ENCODE results near the gene KRTAP10-12. TPM values are rescaled to one million over a fixed set of nuclear protein-coding genes. Genes with fewer than 3 reads are reported as not detected.

KRTAP10-12 gene
- total RNA-seq, 1 donor from 2014 or later = not detected

GRCh38 chr21:44697811-44698734, 1.1 kb downstream of the KRTAP10-12 start:
- no peaks in the 10 kb centered on the region for H3K27me3 ChIP-seq
- peak in 1 of 2 donors; percentile 50 for DNase-seq (ENCODE audit: low spot score in 2 of 2)
- no peak overlapping the region for H3K27ac ChIP-seq
- TF ChIP-seq, protein P1, sequence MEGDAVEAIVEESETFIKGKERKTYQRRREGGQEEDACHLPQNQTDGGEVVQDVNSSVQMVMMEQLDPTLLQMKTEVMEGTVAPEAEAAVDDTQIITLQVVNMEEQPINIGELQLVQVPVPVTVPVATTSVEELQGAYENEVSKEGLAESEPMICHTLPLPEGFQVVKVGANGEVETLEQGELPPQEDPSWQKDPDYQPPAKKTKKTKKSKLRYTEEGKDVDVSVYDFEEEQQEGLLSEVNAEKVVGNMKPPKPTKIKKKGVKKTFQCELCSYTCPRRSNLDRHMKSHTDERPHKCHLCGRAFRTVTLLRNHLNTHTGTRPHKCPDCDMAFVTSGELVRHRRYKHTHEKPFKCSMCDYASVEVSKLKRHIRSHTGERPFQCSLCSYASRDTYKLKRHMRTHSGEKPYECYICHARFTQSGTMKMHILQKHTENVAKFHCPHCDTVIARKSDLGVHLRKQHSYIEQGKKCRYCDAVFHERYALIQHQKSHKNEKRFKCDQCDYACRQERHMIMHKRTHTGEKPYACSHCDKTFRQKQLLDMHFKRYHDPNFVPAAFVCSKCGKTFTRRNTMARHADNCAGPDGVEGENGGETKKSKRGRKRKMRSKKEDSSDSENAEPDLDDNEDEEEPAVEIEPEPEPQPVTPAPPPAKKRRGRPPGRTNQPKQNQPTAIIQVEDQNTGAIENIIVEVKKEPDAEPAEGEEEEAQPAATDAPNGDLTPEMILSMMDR (IDR thresholded peaks at IDR 0.05) = no peak
- H3K4me1 ChIP-seq = no peaks in the 10 kb centered on the region
- H3K4me3 ChIP-seq = no peak overlapping the region
- no peaks in the 10 kb centered on the region for H3K36me3 ChIP-seq
- intact Hi-C loops (cut with DNase I) = no loop called here
- peaks cover 0 to 7% of the 10 kb centered on the region in 2 donors for H3K9me3 ChIP-seq

DNA sequence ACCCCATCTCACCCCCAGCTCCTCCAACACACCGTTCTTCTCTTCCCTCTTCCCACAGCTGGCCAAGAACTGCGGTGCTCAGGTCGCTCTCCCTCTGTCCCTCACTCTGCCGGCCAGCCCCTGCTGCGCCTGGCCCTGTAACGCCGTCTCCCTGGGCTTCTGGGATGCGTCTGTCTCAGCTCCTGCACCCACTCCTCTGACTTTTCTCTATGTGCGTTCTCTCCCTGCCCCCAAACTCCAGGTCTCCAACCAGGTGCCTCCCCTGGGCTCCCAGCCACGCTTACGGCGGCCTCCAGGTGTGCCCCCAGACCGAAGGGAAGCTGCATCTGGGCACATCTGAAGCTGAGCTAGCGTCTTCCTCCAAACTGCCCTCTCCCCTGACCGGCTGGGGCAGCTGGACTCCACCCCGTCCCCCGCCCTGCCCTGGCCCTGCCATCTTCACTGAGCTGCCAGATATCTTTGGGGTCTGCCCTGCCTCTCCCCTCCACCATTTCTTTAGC, 2.6 kb downstream of the KRTAP10-12 start:
- peak in 1 of 2 donors; percentile 54 for DNase-seq (ENCODE audit: low spot score in 2 of 2)
- H3K27me3 ChIP-seq = no peaks in the 10 kb centered on the region
- intact Hi-C loops (cut with DNase I) = no loop called here
- H3K36me3 ChIP-seq = no peaks in the 10 kb centered on the region
- TF ChIP-seq, protein P1 (IDR thresholded peaks at IDR 0.05) = no peak
- H3K27ac ChIP-seq = no peak overlapping the region
- no peaks in the 10 kb centered on the region for H3K9me3 ChIP-seq
- H3K4me1 ChIP-seq = no peaks in the 10 kb centered on the region
- H3K4me3 ChIP-seq = no peak overlapping the region

DNA sequence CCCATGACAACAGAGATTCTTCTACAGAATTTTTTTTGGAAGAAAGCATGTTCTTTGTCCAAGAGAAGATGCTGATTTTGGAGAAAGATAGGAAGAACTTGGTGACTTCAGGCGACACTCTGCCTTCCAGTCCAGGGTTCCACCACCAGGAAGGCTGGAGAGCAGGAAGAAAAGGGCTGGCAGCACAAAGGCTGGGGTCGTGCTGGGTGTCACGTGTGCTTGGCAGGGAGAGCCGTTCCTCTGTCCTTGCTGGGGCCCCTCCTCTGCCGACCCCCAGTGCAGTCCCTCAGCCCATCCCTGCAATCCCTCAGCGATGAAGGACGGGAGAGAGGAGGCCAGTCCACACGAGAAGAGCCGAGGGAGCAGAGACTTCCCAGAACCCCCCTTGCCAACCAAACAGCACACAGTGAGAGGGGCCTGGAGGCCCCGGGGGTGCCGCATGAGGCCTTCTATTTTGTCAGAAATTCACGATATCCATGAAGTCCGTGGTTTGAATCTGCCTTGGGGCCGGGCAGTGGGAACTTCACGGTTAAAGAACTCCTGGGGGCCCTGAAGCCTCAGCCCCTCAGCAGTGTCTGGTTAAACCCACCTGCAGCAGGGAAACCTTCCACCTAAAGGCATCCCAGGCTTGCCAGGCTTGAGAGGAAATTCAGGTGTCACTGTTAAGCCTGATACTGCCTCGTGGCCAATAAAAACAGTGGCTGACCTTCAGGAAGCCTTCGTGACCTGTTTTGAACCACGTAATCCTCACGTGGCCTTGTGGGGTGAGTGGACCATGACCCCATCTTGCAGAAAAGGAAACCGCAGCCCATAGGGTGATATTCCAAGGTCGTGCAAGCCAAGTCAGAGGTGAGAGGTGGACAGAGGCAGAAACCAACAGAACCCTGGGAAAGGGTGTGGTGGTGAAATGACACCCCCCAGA, 3.4 kb downstream of the KRTAP10-12 start:
- H3K4me1 ChIP-seq = no peaks in the 10 kb centered on the region
- TF ChIP-seq, protein P1 (IDR thresholded peaks at IDR 0.05) = no peak
- no peak overlapping the region for H3K27ac ChIP-seq
- intact Hi-C loops (cut with DNase I) = no loop called here
- H3K27me3 ChIP-seq = no peaks in the 10 kb centered on the region
- H3K36me3 ChIP-seq = no peaks in the 10 kb centered on the region
- H3K4me3 ChIP-seq = no peak overlapping the region
- DNase-seq (ENCODE audit: low spot score in 2 of 2) = peak in 1 of 2 donors; percentile 40
- H3K9me3 ChIP-seq = no peaks in the 10 kb centered on the region

GRCh38 chr21:44701023-44701400, 4.0 kb downstream of the KRTAP10-12 start:
- Histone ChIP-seq H3K27me3 (no peaks in the 10 kb centered on the region), H3K27ac (no peak overlapping the region), H3K9me3 (no peaks in the 10 kb centered on the region), H3K4me1 (no peaks in the 10 kb centered on the region), H3K36me3 (no peaks in the 10 kb centered on the region), H3K4me3 (no peak overlapping the region)
- intact Hi-C loops (cut with DNase I) = no loop called here
- peak in 1 of 2 donors; percentile 13 for DNase-seq (ENCODE audit: low spot score in 2 of 2)
- TF ChIP-seq, protein P1 (IDR thresholded peaks at IDR 0.05) = no peak

DNA sequence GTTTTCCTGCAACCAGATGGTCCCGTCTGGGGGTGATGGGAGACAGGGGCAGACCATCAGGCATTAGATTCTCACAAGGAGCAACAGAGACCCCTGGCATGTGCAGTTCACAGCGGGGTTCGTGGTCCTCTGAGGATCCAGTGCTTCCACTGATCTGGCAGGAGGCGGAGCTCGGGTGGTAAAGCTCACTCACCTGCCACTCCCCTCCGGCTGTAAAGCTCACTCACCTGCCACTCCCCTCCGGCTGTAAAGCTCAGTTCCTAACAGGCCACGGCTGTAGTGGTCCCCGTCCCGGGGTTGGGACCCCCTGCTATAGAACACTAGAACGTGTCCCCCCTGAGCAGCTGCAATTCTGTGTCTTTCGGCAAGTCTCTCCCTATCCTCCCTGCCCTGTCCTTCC, 4.6 kb downstream of the KRTAP10-12 start:
- H3K27me3 ChIP-seq = no peaks in the 10 kb centered on the region
- H3K27ac ChIP-seq = no peak overlapping the region
- H3K9me3 ChIP-seq = no peaks in the 10 kb centered on the region
- no peaks in the 10 kb centered on the region for H3K36me3 ChIP-seq
- intact Hi-C loops (cut with DNase I) = no loop called here
- TF ChIP-seq, protein P1 (IDR thresholded peaks at IDR 0.05) = no peak
- H3K4me3 ChIP-seq = no peak overlapping the region
- peak in 1 of 2 donors; percentile 44 for DNase-seq (ENCODE audit: low spot score in 2 of 2)
- no peaks in the 10 kb centered on the region for H3K4me1 ChIP-seq
